AG09309 (cell line): Measurements from ENCODE around the gene OTOGL.
"Not testable (repeated sequence)": the region's sequence is repeated elsewhere in the genome, so short reads cannot be mapped to it uniquely, and the experiment has no call there.

Source experiments
- DNase-seq: peaks from one replicate; pipeline ENCODE4 v3.0.0-alpha.2; 2010; ENCODE audit warnings: low read depth
- H3K4me3 ChIP-seq: 2 replicates; pipeline ENCODE4 v1.5.1; 2011; ENCODE audit warnings: mild to moderate bottlenecking, low read depth, low read length, moderate library complexity; ENCODE audit not compliant: control insufficient read depth
- CTCF ChIP-seq: IDR thresholded peaks from 2 replicates; pipeline ENCODE4 v1.5.1; 2011; ENCODE audit warnings: mild to moderate bottlenecking, low read depth, low read length, inconsistent platforms; ENCODE audit not compliant: insufficient read depth, control insufficient read depth; ENCODE audit errors: missing control alignments

Gene OTOGL

GRCh38 chr12:80143537-80143936 is 44.2 kb downstream of the OTOGL start:
- no peak for TF ChIP-seq CTCF
- no peak overlapping the region for H3K4me3 ChIP-seq
- DNase-seq: no peak

GRCh38 chr12:80149547-80150313 is 50.4 kb downstream of the OTOGL start:
- DNase-seq, H3K4me3 ChIP-seq: not testable (repeated sequence)

GRCh38 chr12:80151131-80151530 is 51.8 kb downstream of the OTOGL start:
- DNase-seq: no peak
- H3K4me3 ChIP-seq: no peak overlapping the region
- TF ChIP-seq CTCF: no peak

- TF ChIP-seq CTCF: no peak
- no peak for DNase-seq
- H3K4me3 ChIP-seq: no peak overlapping the region
Observed at GRCh38 chr12:80154261-80154660, 54.9 kb downstream of the OTOGL start.

- no peak for DNase-seq
- no peak for TF ChIP-seq CTCF
- no peak overlapping the region for H3K4me3 ChIP-seq
Observed at GRCh38 chr12:80156306-80156705, 57.0 kb downstream of the OTOGL start.

- no peak overlapping the region for H3K4me3 ChIP-seq
- no peak for DNase-seq
- no peak for TF ChIP-seq CTCF
Observed at GRCh38 chr12:80157645-80158044, 58.3 kb downstream of the OTOGL start.

- H3K4me3 ChIP-seq: no peak overlapping the region
- DNase-seq: no peak
- TF ChIP-seq CTCF: no peak
Observed at GRCh38 chr12:80161612-80162011, 62.3 kb downstream of the OTOGL start.
